GM23338 (cell line): ENCODE results near the gene VPS37B.

Experiments
- CREB1 ChIP-seq: fragments of 250-450 bp; sonication (Bioruptor Pico); IDR thresholded peaks from 2 replicates; pipeline ENCODE4 v1.5.0; 2020; ENCODE audit warnings: low read depth, mild to moderate bottlenecking, moderate library complexity
- ETS1 ChIP-seq: IDR thresholded peaks from 2 replicates; pipeline ENCODE4 v1.6.1; 2016; ENCODE audit warnings: antibody characterized with exemption
- EZH2 ChIP-seq: fragments of 200-600 bp; sonication (generic); IDR thresholded peaks from one replicate; pipeline ENCODE4 v1.8.0; 2017; ENCODE audit warnings: antibody characterized with exemption, mild to moderate bottlenecking, low read depth; ENCODE audit not compliant: unreplicated experiment
- EZH2phosphoT487 ChIP-seq: fragments of 200-600 bp; sonication (generic); IDR thresholded peaks from one replicate; pipeline ENCODE4 v1.8.1; 2018; ENCODE audit warnings: antibody characterized with exemption; ENCODE audit not compliant: unreplicated experiment
- JUNB ChIP-seq: IDR thresholded peaks from one replicate; pipeline ENCODE4 v1.6.1; 2016; ENCODE audit warnings: antibody characterized with exemption; ENCODE audit not compliant: unreplicated experiment
- POLR2AphosphoS5 ChIP-seq: IDR thresholded peaks from 2 replicates; pipeline ENCODE4 v1.6.1; 2016; ENCODE audit warnings: antibody characterized with exemption, low read depth
- REST ChIP-seq: IDR thresholded peaks from one replicate; pipeline ENCODE4 v1.6.1; 2018; ENCODE audit warnings: antibody characterized with exemption; ENCODE audit not compliant: unreplicated experiment
- STAT1 ChIP-seq: IDR thresholded peaks from one replicate; pipeline ENCODE4 v1.6.1; 2016; ENCODE audit warnings: antibody characterized with exemption; ENCODE audit not compliant: unreplicated experiment
- ZNF114 ChIP-seq: fragments of 250-450 bp; sonication (Bioruptor Pico); IDR thresholded peaks from 2 replicates; pipeline ENCODE4 v1.5.0; 2020; ENCODE audit warnings: mild to moderate bottlenecking, moderate library complexity
- ZNF331 ChIP-seq: fragments of 250-450 bp; sonication (Bioruptor Pico); IDR thresholded peaks from 2 replicates; pipeline ENCODE4 v1.5.0; 2020; ENCODE audit warnings: low read depth, mild to moderate bottlenecking, moderate library complexity
- ZNF462 ChIP-seq: fragments of 250-450 bp; sonication (Bioruptor Pico); IDR thresholded peaks from 2 replicates; pipeline ENCODE4 v1.5.0; 2020; ENCODE audit warnings: mild to moderate bottlenecking, moderate library complexity
- TF ChIP-seq, protein P1 (sequence below), 2 experiments: fragments of 200-600 bp in 1 of 2; sonication (generic) in 1 of 2; conservative IDR thresholded peaks; 2 replicates each; pipeline versions ENCODE4 v1.5.1 to v1.6.1; 2016 to 2017; ENCODE audit warnings: antibody characterized with exemption in 2 of 2, low read depth in 2 of 2, mild to moderate bottlenecking in 2 of 2, moderate library complexity in 1 of 2

DNA sequence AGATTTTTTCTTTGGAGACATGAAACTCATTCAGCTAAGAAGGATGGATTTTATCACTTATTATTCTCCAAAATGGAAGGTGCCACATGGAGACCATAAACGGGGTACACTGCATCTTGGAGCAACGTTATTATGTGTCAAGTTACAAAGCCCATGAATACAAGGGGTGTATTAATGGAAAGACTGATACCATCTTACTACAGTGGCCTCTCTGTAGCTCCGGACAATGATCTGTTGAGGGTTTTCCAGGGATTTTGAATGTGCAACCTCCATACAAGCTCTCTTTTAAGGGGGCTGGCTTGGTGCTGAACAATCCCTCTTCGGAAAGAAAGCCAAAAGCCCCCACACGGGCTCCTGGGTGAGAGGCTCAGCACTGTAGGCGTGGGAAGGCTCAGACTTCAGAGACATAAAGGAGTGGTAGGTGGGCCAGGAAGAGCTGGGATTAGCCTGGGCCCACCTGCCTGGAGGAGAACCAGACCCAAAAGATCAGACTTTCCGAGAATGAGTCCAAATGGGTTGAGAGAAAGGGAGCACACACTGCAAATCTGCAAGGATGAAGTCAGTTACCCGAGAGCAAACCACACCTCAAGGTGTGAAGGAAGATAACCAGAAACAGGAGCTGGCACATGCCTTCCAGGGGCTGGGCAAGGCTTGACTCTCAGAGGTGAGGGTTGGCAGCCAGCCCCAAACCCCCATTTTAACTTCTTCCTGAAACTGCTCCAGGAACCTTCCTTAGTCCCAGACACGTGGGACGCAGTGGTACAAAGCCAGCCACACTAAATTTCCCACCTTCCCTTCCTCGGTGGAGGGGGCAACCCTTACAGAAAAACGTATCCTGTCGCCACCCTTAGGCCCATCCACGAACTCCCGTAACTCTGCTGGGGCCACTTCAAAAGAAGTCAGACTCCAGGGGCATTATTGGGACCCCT is 1.5 kb downstream of the VPS37B start:
- TF ChIP-seq, protein P1, sequence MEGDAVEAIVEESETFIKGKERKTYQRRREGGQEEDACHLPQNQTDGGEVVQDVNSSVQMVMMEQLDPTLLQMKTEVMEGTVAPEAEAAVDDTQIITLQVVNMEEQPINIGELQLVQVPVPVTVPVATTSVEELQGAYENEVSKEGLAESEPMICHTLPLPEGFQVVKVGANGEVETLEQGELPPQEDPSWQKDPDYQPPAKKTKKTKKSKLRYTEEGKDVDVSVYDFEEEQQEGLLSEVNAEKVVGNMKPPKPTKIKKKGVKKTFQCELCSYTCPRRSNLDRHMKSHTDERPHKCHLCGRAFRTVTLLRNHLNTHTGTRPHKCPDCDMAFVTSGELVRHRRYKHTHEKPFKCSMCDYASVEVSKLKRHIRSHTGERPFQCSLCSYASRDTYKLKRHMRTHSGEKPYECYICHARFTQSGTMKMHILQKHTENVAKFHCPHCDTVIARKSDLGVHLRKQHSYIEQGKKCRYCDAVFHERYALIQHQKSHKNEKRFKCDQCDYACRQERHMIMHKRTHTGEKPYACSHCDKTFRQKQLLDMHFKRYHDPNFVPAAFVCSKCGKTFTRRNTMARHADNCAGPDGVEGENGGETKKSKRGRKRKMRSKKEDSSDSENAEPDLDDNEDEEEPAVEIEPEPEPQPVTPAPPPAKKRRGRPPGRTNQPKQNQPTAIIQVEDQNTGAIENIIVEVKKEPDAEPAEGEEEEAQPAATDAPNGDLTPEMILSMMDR (conservative IDR thresholded peaks at IDR 0.05; ENCODE audit: low read depth in 2 of 2): no peak
- TF ChIP-seq JUNB: no peak
- no peak for TF ChIP-seq EZH2
- TF ChIP-seq POLR2AphosphoS5: no peak
- TF ChIP-seq ETS1: no peak
- no peak for TF ChIP-seq EZH2phosphoT487
- TF ChIP-seq REST: no peak
- TF ChIP-seq CREB1 (CRISPR knock-in tag): no peak
- TF ChIP-seq ZNF462 (CRISPR knock-in tag): no peak
- no peak for TF ChIP-seq ZNF114 (CRISPR knock-in tag)
- TF ChIP-seq ZNF331 (CRISPR knock-in tag): no peak
- TF ChIP-seq STAT1: no peak
